ENCODE results near the gene SKOR1.

Gene SKOR1

GRCh38 chr15:67781061-67781460, 44.2 kb upstream of the SKOR1 start:
- H3K36me3 ChIP-seq = peaks cover 0 to 3% (median 0%) of the 10 kb centered on the region in 11 experiments; a peak in 1 of 22 replicates
- peak overlapping the region in 3 of 11 experiments; percentile 84 to 92 (median 84); a peak in 2 of 22 replicates for H3K27ac ChIP-seq
- H4K20me1 ChIP-seq = peaks cover 0 to 4% (median 0%) of the 10 kb centered on the region in 11 experiments; a peak in 1 of 22 replicates
- H3K4me3 ChIP-seq = no peak overlapping the region
- H3K9me3 ChIP-seq (replicated peaks in 1 of 11) = no peaks in the 10 kb centered on the region
- TF ChIP-seq Cebpa-rat (IDR thresholded peaks at IDR 0.05) = no peak
- peak overlapping the region in 8 of 11 experiments; percentile 77 to 97 (median 85); a peak in 16 of 22 replicates for H3K4me2 ChIP-seq
- H3K4me1 ChIP-seq = peaks cover 36 to 78% (median 72%) of the 10 kb centered on the region in 10 experiments
- no peaks in the 10 kb centered on the region for H3K27me3 ChIP-seq
- peak overlapping the region in 1 of 11 experiments; percentile 74; a peak in 1 of 22 replicates for H3K9ac ChIP-seq

- no peaks in the 10 kb centered on the region for H3K9me3 ChIP-seq (replicated peaks in 1 of 11)
- peak overlapping the region in 10 of 11 experiments; percentile 17 to 77 (median 48); a peak in 17 of 22 replicates for H3K9ac ChIP-seq
- TF ChIP-seq Cebpa-rat (IDR thresholded peaks at IDR 0.05) = no peak
- no peaks in the 10 kb centered on the region for H3K27me3 ChIP-seq
- H3K27ac ChIP-seq = peak overlapping the region in 8 of 11 experiments; percentile 29 to 92 (median 74); a peak in 14 of 22 replicates
- peaks cover 36 to 79% (median 68%) of the 10 kb centered on the region in 10 experiments for H3K4me1 ChIP-seq
- H4K20me1 ChIP-seq = peaks cover 0 to 4% (median 0%) of the 10 kb centered on the region in 11 experiments; a peak in 1 of 22 replicates
- peak overlapping the region; percentile 64 to 97 (median 83); a peak in 21 of 22 replicates for H3K4me2 ChIP-seq
- H3K4me3 ChIP-seq = peak overlapping the region in 4 of 10 experiments; percentile 44 to 53 (median 48); a peak in 7 of 20 replicates
- H3K36me3 ChIP-seq = no peaks in the 10 kb centered on the region
Measured at GRCh38 chr15:67781907-67782690, 43.2 kb upstream of the SKOR1 start.

DNA sequence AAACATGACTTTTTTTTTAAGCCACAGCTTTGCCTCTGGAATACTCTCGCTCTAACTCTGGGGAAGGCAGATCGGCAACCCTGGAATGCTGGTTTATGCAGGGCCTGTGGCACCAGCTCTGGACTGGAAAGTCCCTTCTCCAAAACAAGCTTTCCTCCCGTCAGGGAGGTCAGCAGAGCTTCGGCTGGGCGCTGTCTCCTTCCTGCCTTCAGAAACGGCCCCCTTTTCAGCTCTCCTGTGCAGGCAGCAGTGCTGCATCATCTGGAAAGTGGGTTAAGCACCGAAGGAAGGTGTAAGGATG, 42.7 kb upstream of the SKOR1 start:
- no peaks in the 10 kb centered on the region for H3K27me3 ChIP-seq
- peak overlapping the region in 10 of 11 experiments; percentile 17 to 77 (median 48); a peak in 19 of 22 replicates for H3K9ac ChIP-seq
- no peaks in the 10 kb centered on the region for H3K9me3 ChIP-seq (replicated peaks in 1 of 11)
- no peaks in the 10 kb centered on the region for H3K36me3 ChIP-seq
- peak overlapping the region; percentile 64 to 97 (median 83) for H3K4me2 ChIP-seq
- H4K20me1 ChIP-seq = peaks cover 0 to 4% (median 0%) of the 10 kb centered on the region in 11 experiments; a peak in 1 of 22 replicates
- peaks cover 36 to 77% (median 67%) of the 10 kb centered on the region in 10 experiments for H3K4me1 ChIP-seq
- no peak for TF ChIP-seq Cebpa-rat (IDR thresholded peaks at IDR 0.05)
- H3K27ac ChIP-seq = peak overlapping the region in 9 of 11 experiments; percentile 10 to 92 (median 65); a peak in 15 of 22 replicates
- H3K4me3 ChIP-seq = peak overlapping the region in 6 of 10 experiments; percentile 7 to 53 (median 46); a peak in 11 of 20 replicates

DNA sequence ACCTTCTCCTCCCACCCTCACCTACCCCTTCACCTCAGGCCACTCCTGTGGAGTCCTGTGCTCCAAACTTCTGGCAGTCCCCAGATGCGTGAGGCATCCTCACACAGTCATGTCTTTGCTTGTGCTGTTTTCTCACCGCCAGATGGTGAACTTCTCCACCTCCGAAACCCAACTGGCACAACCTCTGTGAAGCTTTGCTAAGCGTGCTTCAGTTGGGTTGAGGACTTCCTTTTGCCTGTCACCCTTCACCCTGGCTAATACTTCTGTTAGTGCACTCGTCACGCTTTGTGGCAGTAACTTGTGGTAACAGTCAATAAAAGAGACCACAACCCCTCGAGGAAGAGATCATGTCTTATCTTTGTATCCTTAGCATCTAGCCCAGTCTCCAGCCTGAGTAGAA, 42.0 kb upstream of the SKOR1 start:
- Histone ChIP-seq H3K4me1 (peaks cover 36 to 77% (median 67%) of the 10 kb centered on the region in 10 experiments), H3K4me2 (peak overlapping the region; percentile 64 to 97 (median 83)), H3K27me3 (no peaks in the 10 kb centered on the region), H3K4me3 (peak overlapping the region in 6 of 10 experiments; percentile 7 to 53 (median 46); a peak in 11 of 20 replicates), H4K20me1 (peaks cover 0 to 4% (median 0%) of the 10 kb centered on the region in 11 experiments; a peak in 1 of 22 replicates), H3K9me3 (replicated peaks in 1 of 11) (no peaks in the 10 kb centered on the region), H3K27ac (peak overlapping the region in 9 of 11 experiments; percentile 10 to 92 (median 65); a peak in 15 of 22 replicates), H3K9ac (peak overlapping the region in 8 of 11 experiments; percentile 17 to 77 (median 62); a peak in 17 of 22 replicates), H3K36me3 (0 out of 22 replicates have a peak, but pooled peaks cover 0 to under 1% (median 0%) of the 10 kb centered on the region in 11 experiments)
- TF ChIP-seq Cebpa-rat (IDR thresholded peaks at IDR 0.05) = no peak

- Histone ChIP-seq H3K9me3 (replicated peaks in 1 of 11) (peaks cover 0 to 5% (median 0%) of the 10 kb centered on the region in 11 experiments; a peak in 3 of 22 replicates), H3K36me3 (0 out of 22 replicates have a peak, but pooled peaks cover 0 to 5% (median 0%) of the 10 kb centered on the region in 11 experiments), H3K4me3 (peak overlapping the region in 1 of 10 experiments; percentile 49; a peak in 1 of 20 replicates), H3K4me1 (peaks cover 36 to 77% (median 67%) of the 10 kb centered on the region in 10 experiments), H4K20me1 (peaks cover 0 to 4% (median 0%) of the 10 kb centered on the region in 11 experiments; a peak in 1 of 22 replicates), H3K27ac (peak overlapping the region in 8 of 11 experiments; percentile 49 to 92 (median 74); a peak in 15 of 22 replicates), H3K27me3 (no peaks in the 10 kb centered on the region), H3K4me2 (peak overlapping the region; percentile 27 to 97 (median 83); a peak in 20 of 22 replicates), H3K9ac (peak overlapping the region in 5 of 11 experiments; percentile 38 to 77 (median 74); a peak in 9 of 22 replicates)
- TF ChIP-seq Cebpa-rat (IDR thresholded peaks at IDR 0.05) = peak in 5 of 11 experiments; percentile 70 to 83 (median 81); a peak in 10 of 22 replicates
Measured at GRCh38 chr15:67784090-67784781, 41.1 kb upstream of the SKOR1 start.

DNA sequence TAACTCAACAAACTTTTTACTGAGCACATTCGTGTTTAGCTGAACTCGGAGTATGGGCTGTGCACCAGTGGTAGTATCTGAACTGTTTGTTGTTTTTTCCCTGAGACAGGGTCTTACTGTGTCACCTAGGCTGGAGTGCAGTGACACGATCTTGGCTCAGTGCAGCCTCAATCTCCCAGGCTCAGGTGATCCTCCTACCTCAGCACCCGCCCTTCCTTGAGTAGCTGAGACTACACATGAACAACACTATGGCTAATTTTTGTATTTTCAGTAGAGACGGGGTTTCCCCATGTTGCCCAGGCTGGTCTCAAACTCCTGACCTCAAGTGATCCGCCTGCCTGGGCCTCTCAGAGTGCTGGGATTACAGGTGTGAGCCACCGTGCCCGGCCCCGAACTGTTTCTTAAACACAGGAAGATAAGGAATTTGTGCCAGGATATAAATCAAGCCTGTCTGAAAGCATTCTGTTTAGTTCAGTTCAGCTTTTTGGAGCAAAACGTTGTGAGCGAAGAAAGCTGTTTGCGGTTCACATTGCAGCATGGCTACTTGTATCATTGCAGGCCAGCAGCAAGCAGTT, 40.4 kb upstream of the SKOR1 start:
- Histone ChIP-seq H3K4me1 (peaks cover 32 to 72% (median 62%) of the 10 kb centered on the region in 10 experiments), H3K9ac (peak overlapping the region in 6 of 11 experiments; percentile 8 to 76 (median 72); a peak in 10 of 22 replicates), H3K27me3 (no peaks in the 10 kb centered on the region), H3K4me2 (peak overlapping the region in 10 of 11 experiments; percentile 73 to 97 (median 84); a peak in 19 of 22 replicates), H3K4me3 (no peak overlapping the region), H3K9me3 (replicated peaks in 1 of 11) (peaks cover 0 to 5% (median 0%) of the 10 kb centered on the region in 11 experiments; a peak in 3 of 22 replicates), H3K27ac (peak overlapping the region in 8 of 11 experiments; percentile 49 to 92 (median 74); a peak in 16 of 22 replicates), H4K20me1 (peaks cover 0 to 4% (median 0%) of the 10 kb centered on the region in 11 experiments; a peak in 1 of 22 replicates), H3K36me3 (0 out of 22 replicates have a peak, but pooled peaks cover 0 to 5% (median 0%) of the 10 kb centered on the region in 11 experiments)
- no peak for TF ChIP-seq Cebpa-rat (IDR thresholded peaks at IDR 0.05)

GRCh38 chr15:67785431-67785830, 39.9 kb upstream of the SKOR1 start:
- H3K36me3 ChIP-seq = peaks cover 0 to 7% (median 0%) of the 10 kb centered on the region in 11 experiments; a peak in 1 of 22 replicates
- H3K4me1 ChIP-seq = peaks cover 29 to 68% (median 59%) of the 10 kb centered on the region in 10 experiments
- H3K4me3 ChIP-seq = no peak overlapping the region
- no peaks in the 10 kb centered on the region for H3K27me3 ChIP-seq
- H3K27ac ChIP-seq = peak overlapping the region in 8 of 11 experiments; percentile 49 to 92 (median 74); a peak in 14 of 22 replicates
- TF ChIP-seq Cebpa-rat (IDR thresholded peaks at IDR 0.05) = no peak
- H3K4me2 ChIP-seq = peak overlapping the region in 8 of 11 experiments; percentile 77 to 97 (median 85); a peak in 16 of 22 replicates
- peaks cover 0 to 5% (median 0%) of the 10 kb centered on the region in 11 experiments; a peak in 3 of 22 replicates for H3K9me3 ChIP-seq (replicated peaks in 1 of 11)
- peak overlapping the region in 6 of 11 experiments; percentile 8 to 76 (median 72); a peak in 9 of 22 replicates for H3K9ac ChIP-seq
- H4K20me1 ChIP-seq = peaks cover 0 to 4% (median 0%) of the 10 kb centered on the region in 11 experiments; a peak in 1 of 22 replicates
